ENCODE results near the gene SPEF2. TPM values are rescaled to one million over a fixed set of nuclear protein-coding genes. Genes with fewer than 3 reads are reported as not detected.

SPEF2 gene
- total and polyA plus RNA-seq, 10 of the 15 experiments (the other 5 are each of a cell fraction or from before 2014, with no cell fraction given): 0.03 to 2.0 (median 0.07) TPM; not detected in 3

DNA sequence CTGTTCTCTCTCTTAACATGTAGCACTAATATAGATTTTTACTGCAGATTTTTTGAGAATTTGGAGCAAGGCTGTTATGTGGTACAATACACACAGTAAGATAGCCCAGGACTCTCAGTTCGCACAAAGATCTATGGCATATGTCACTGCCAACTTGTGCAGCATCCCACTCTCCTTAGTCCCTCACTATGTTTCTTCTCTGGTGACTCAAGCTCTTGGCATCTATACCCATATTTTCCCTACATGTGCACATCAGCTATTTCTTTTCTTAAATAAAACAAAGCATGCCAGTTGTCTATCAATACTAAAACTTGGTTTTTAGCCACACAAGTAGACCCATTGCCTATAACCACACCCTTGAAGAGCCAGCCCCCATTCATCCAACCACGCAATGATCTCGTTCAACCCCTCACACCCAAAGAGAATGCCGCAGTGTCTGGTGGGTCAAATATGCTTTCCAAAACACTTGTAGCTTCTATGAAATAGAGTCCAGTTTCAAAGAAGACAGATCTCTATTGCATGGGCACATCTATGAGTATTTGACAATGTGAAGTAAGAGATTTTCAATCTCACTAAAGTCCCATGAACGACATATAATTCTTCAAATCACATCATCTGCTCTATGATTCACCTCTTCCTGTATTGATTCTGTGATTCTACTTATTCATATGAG is 220.8 kb downstream of the SPEF2 start:
- Histone ChIP-seq H3K9me3 (replicated peaks; ENCODE audit: control insufficient read depth, insufficient read depth, low read length) (no peaks in the 10 kb centered on the region), H3K4me1 (ENCODE audit: control insufficient read depth, insufficient read depth, low read length) (peaks cover 5% of the 10 kb centered on the region; the same call in 1 of the 2 replicates), H3K79me2 (ENCODE audit: control insufficient read depth, insufficient read depth, low read length) (no peaks in the 10 kb centered on the region), H3K27ac (ENCODE audit: control insufficient read depth, insufficient read depth) (no peak overlapping the region), H3K4me3 (no peak overlapping the region), H3K36me3 (ENCODE audit: control insufficient read depth in 2 of 2, insufficient read depth in 2 of 2, low read length in 1 of 2) (no peaks in the 10 kb centered on the region), H4K20me1 (ENCODE audit: control insufficient read depth, insufficient read depth) (no peaks in the 10 kb centered on the region), H3K9ac (ENCODE audit: control insufficient read depth, insufficient read depth, low read length) (no peak overlapping the region), H3K27me3 (replicated peaks in 1 of 2; ENCODE audit: control insufficient read depth in 2 of 2, insufficient read depth in 2 of 2, low read length in 1 of 2) (no peaks in the 10 kb centered on the region), H2AFZ (ENCODE audit: control insufficient read depth, low read depth, low read length) (no peak overlapping the region), H3K4me2 (ENCODE audit: control insufficient read depth, insufficient read depth) (no peak overlapping the region)
- DNase-seq (ENCODE audit: low read depth, low spot score): no peak
- SMC1A ChIA-PET (ENCODE audit: uncharacterized antibody, unreplicated experiment): interaction anchor here (1.0 kb wide), 1 partner anchor 46 kb away, joined by 3 read pairs; no protein-coding TSS in a partner anchor
- POLR2A ChIA-PET: interaction anchor here (0.6 kb wide), 1 partner anchor 191 kb away, joined by 3 read pairs; no protein-coding TSS in a partner anchor
- RAD21 ChIA-PET (ENCODE audit: unreplicated experiment): no interaction called here
- in situ Hi-C loops (cut with MboI) (no loop called here), intact Hi-C loops (cut with micrococcal nuclease; ENCODE audit: unreplicated experiment) (no loop called here)
- whole genome bisulfite sequencing (ENCODE audit: insufficient coverage, insufficient replicate concordance, low lambda C conversion rate, missing lambda C conversion rate): 65% methylated on average over 5 of the region's 5 CpGs
- no peak for FAIRE-seq
- no peak for ATAC-seq
- CTCF ChIA-PET: no interaction called here
- TF ChIP-seq RCOR1 (conservative IDR thresholded peaks at IDR 0.05; ENCODE audit: low read depth, low read length) (no peak), MEF2A (IDR thresholded peaks at IDR 0.05; ENCODE audit: insufficient read depth, low read depth, low read length) (no peak), TAF1 (IDR thresholded peaks at IDR 0.05; ENCODE audit: borderline replicate concordance, low read depth, low read length) (no peak), RAD21 (IDR thresholded peaks at IDR 0.05; ENCODE audit: insufficient read depth, low read depth, low read length) (no peak), SMARCA5 (IDR thresholded peaks at IDR 0.05) (no peak), RB1 (IDR thresholded peaks at IDR 0.05; ENCODE audit: borderline replicate concordance) (no peak), CHD2 (IDR thresholded peaks at IDR 0.05; ENCODE audit: borderline replicate concordance, low read depth, low read length) (no peak), LARP7 (IDR thresholded peaks at IDR 0.05) (no peak), HCFC1 (IDR thresholded peaks at IDR 0.05; ENCODE audit: low read length) (no peak)
- TF ChIP-seq, protein P1, sequence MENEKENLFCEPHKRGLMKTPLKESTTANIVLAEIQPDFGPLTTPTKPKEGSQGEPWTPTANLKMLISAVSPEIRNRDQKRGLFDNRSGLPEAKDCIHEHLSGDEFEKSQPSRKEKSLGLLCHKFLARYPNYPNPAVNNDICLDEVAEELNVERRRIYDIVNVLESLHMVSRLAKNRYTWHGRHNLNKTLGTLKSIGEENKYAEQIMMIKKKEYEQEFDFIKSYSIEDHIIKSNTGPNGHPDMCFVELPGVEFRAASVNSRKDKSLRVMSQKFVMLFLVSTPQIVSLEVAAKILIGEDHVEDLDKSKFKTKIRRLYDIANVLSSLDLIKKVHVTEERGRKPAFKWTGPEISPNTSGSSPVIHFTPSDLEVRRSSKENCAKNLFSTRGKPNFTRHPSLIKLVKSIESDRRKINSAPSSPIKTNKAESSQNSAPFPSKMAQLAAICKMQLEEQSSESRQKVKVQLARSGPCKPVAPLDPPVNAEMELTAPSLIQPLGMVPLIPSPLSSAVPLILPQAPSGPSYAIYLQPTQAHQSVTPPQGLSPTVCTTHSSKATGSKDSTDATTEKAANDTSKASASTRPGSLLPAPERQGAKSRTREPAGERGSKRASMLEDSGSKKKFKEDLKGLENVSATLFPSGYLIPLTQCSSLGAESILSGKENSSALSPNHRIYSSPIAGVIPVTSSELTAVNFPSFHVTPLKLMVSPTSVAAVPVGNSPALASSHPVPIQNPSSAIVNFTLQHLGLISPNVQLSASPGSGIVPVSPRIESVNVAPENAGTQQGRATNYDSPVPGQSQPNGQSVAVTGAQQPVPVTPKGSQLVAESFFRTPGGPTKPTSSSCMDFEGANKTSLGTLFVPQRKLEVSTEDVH (IDR thresholded peaks at IDR 0.05; ENCODE audit: low read depth, partially characterized antibody): no peak
- TF ChIP-seq, protein P2, sequence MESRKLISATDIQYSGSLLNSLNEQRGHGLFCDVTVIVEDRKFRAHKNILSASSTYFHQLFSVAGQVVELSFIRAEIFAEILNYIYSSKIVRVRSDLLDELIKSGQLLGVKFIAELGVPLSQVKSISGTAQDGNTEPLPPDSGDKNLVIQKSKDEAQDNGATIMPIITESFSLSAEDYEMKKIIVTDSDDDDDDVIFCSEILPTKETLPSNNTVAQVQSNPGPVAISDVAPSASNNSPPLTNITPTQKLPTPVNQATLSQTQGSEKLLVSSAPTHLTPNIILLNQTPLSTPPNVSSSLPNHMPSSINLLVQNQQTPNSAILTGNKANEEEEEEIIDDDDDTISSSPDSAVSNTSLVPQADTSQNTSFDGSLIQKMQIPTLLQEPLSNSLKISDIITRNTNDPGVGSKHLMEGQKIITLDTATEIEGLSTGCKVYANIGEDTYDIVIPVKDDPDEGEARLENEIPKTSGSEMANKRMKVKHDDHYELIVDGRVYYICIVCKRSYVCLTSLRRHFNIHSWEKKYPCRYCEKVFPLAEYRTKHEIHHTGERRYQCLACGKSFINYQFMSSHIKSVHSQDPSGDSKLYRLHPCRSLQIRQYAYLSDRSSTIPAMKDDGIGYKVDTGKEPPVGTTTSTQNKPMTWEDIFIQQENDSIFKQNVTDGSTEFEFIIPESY (IDR thresholded peaks at IDR 0.05): no peak
- no TSS peak for BruUV-seq (replicated peaks)
